WTC11 (cell line): Measurements from ENCODE around the gene ZNF496. TPM values are rescaled to one million over a fixed set of nuclear protein-coding genes. Genes with fewer than 3 reads are reported as not detected.
"Not testable (repeated sequence)": the region's sequence is repeated elsewhere in the genome, so short reads cannot be mapped to it uniquely, and the experiment has no call there.

ENCODE experiments used
- ATAC-seq: fragments of 200-7000 bp; cut with Tn5 transposase; 2 replicates; pipeline ENCODE4 v1.10.0; 2021; ENCODE audit warnings: mild to moderate bottlenecking, moderate library complexity
- CTCF ChIA-PET: fragments of 300-600 bp; sonication (Branson Sonifier 250); formaldehyde crosslinking; loops from one replicate; lab custom pipeline; 2021; ENCODE audit warnings: antibody characterized with exemption; lab: Charles Lee
- POLR2A ChIA-PET: fragments of 350-600 bp; sonication (Branson Sonifier 250); formaldehyde crosslinking; loops from one replicate; lab custom pipeline; 2021; ENCODE audit warnings: antibody characterized with exemption; lab: Charles Lee
- DNase-seq: peaks from one replicate; pipeline ENCODE4 v3.0.0; 2021; ENCODE audit warnings: low spot score
- H3K27ac Mint-ChIP-seq: 2 replicates; pipeline ENCODE4 v1.8.0; 2021; ENCODE audit warnings: mixed read lengths
- H3K27me3 Mint-ChIP-seq: 2 replicates; pipeline ENCODE4 v1.8.0; 2021; ENCODE audit warnings: low read depth, mild to moderate bottlenecking, moderate library complexity, mixed read lengths
- H3K36me3 Mint-ChIP-seq: 2 replicates; pipeline ENCODE4 v1.8.0; 2021; ENCODE audit warnings: mixed read lengths
- H3K4me1 Mint-ChIP-seq: 2 replicates; pipeline ENCODE4 v1.8.0; 2022; ENCODE audit warnings: mixed read lengths
- H3K4me3 Mint-ChIP-seq: 2 replicates; pipeline ENCODE4 v1.8.0; 2021; ENCODE audit warnings: mild to moderate bottlenecking, moderate library complexity, mixed read lengths
- H3K9me3 Mint-ChIP-seq: 2 replicates; pipeline ENCODE4 v1.8.0; 2021; ENCODE audit warnings: mixed read lengths
- ATF1 ChIP-seq: sonication (generic); formaldehyde crosslinking; IDR thresholded peaks from 2 replicates; pipeline ENCODE4 v1.8.1; 2023; ENCODE audit warnings: mild to moderate bottlenecking, moderate library complexity, missing genetic modification reagents
- ELF4 ChIP-seq: sonication (generic); formaldehyde crosslinking; IDR thresholded peaks from 2 replicates; pipeline ENCODE4 v1.8.1; 2022; ENCODE audit warnings: low read depth, mild to moderate bottlenecking, moderate library complexity, missing genetic modification reagents
- FOXP1 ChIP-seq: sonication (generic); formaldehyde crosslinking; IDR thresholded peaks from 2 replicates; pipeline ENCODE4 v1.8.0; 2022; ENCODE audit warnings: missing genetic modification reagents, mild to moderate bottlenecking, moderate library complexity, borderline replicate concordance
- JUN ChIP-seq: sonication (generic); formaldehyde crosslinking; IDR thresholded peaks from 2 replicates; pipeline ENCODE4 v1.8.0; 2023; ENCODE audit warnings: mild to moderate bottlenecking, missing genetic modification reagents
- KAT7 ChIP-seq: sonication (generic); formaldehyde crosslinking; IDR thresholded peaks from 2 replicates; pipeline ENCODE4 v1.8.1; 2023; ENCODE audit warnings: missing genetic modification reagents, mild to moderate bottlenecking, borderline replicate concordance
- MYBL2 ChIP-seq: sonication (generic); formaldehyde crosslinking; IDR thresholded peaks from 2 replicates; pipeline ENCODE4 v1.8.1; 2023; ENCODE audit warnings: mild to moderate bottlenecking, moderate library complexity, missing genetic modification reagents
- NFATC4 ChIP-seq: fragments of 250-450 bp; sonication (Bioruptor Pico); IDR thresholded peaks from 2 replicates; pipeline ENCODE4 v1.9.0; 2021; ENCODE audit warnings: mild to moderate bottlenecking
- NFE2L1 ChIP-seq: sonication (generic); formaldehyde crosslinking; IDR thresholded peaks from 2 replicates; pipeline ENCODE4 v1.8.1; 2023; ENCODE audit warnings: missing genetic modification reagents
- NFYB ChIP-seq: sonication (generic); formaldehyde crosslinking; conservative IDR thresholded peaks from 2 replicates; pipeline ENCODE4 v1.8.0; 2022; ENCODE audit warnings: low read depth, missing genetic modification reagents
- NR3C1 ChIP-seq: sonication (generic); formaldehyde crosslinking; conservative IDR thresholded peaks from 2 replicates; pipeline ENCODE4 v1.8.1; 2023; ENCODE audit warnings: low read depth, mild to moderate bottlenecking, missing genetic modification reagents
- PRRX2 ChIP-seq: fragments of 250-450 bp; sonication (Bioruptor Pico); IDR thresholded peaks from 2 replicates; pipeline ENCODE4 v1.8.0; 2021; ENCODE audit warnings: mild to moderate bottlenecking
- SOX15 ChIP-seq: fragments of 250-450 bp; sonication (Bioruptor Pico); IDR thresholded peaks from 2 replicates; pipeline ENCODE4 v1.9.0; 2021; ENCODE audit warnings: mild to moderate bottlenecking
- TEAD1 ChIP-seq: sonication (generic); formaldehyde crosslinking; IDR thresholded peaks from 2 replicates; pipeline ENCODE4 v1.8.0; 2022; ENCODE audit warnings: mild to moderate bottlenecking, missing genetic modification reagents
- TEAD4 ChIP-seq: sonication (generic); formaldehyde crosslinking; IDR thresholded peaks from 2 replicates; pipeline ENCODE4 v1.8.0; 2022; ENCODE audit warnings: mild to moderate bottlenecking, missing genetic modification reagents
- ZNF138 ChIP-seq: sonication (generic); formaldehyde crosslinking; conservative IDR thresholded peaks from 2 replicates; pipeline ENCODE4 v1.8.1; 2022; ENCODE audit warnings: mild to moderate bottlenecking, moderate library complexity, missing genetic modification reagents
- total RNA-seq: library from RNA; stranded (reverse); gene quantifications from 3 replicates; pipeline ENCODE4 v1.2.3, GENCODE V29; 2021
- TF ChIP-seq, protein P1 (sequence below): sonication (generic); formaldehyde crosslinking; IDR thresholded peaks from 2 replicates; pipeline ENCODE4 v1.8.0; 2023; ENCODE audit warnings: missing genetic modification reagents
- TF ChIP-seq, protein P2 (sequence below): fragments of 250-450 bp; sonication (Bioruptor Pico); IDR thresholded peaks from 2 replicates; pipeline ENCODE4 v1.9.0; 2021; ENCODE audit warnings: mild to moderate bottlenecking
- TF ChIP-seq, protein P3 (sequence below): sonication (generic); formaldehyde crosslinking; IDR thresholded peaks from 2 replicates; pipeline ENCODE4 v1.8.1; 2023; ENCODE audit warnings: mild to moderate bottlenecking, missing genetic modification reagents, moderate library complexity
- TF ChIP-seq, protein P4 (sequence below): sonication (generic); formaldehyde crosslinking; IDR thresholded peaks from 2 replicates; pipeline ENCODE4 v1.8.0; 2023; ENCODE audit warnings: mild to moderate bottlenecking, missing genetic modification reagents
- TF ChIP-seq, protein P5 (sequence below): sonication (generic); formaldehyde crosslinking; IDR thresholded peaks from 2 replicates; pipeline ENCODE4 v1.8.1; 2022; ENCODE audit warnings: mild to moderate bottlenecking, missing genetic modification reagents, moderate library complexity, borderline replicate concordance
- TF ChIP-seq, protein P6 (sequence below): sonication (generic); formaldehyde crosslinking; IDR thresholded peaks from 2 replicates; pipeline ENCODE4 v1.8.1; 2023; ENCODE audit warnings: mild to moderate bottlenecking, missing genetic modification reagents, borderline replicate concordance
- TF ChIP-seq, protein P7 (sequence below): sonication (generic); formaldehyde crosslinking; IDR thresholded peaks from 2 replicates; pipeline ENCODE4 v1.8.1; 2022; ENCODE audit warnings: low read depth, missing genetic modification reagents, borderline replicate concordance

Gene ZNF496
- total RNA-seq, 1 experiment from 2014 or later: 88.3 TPM

DNA sequence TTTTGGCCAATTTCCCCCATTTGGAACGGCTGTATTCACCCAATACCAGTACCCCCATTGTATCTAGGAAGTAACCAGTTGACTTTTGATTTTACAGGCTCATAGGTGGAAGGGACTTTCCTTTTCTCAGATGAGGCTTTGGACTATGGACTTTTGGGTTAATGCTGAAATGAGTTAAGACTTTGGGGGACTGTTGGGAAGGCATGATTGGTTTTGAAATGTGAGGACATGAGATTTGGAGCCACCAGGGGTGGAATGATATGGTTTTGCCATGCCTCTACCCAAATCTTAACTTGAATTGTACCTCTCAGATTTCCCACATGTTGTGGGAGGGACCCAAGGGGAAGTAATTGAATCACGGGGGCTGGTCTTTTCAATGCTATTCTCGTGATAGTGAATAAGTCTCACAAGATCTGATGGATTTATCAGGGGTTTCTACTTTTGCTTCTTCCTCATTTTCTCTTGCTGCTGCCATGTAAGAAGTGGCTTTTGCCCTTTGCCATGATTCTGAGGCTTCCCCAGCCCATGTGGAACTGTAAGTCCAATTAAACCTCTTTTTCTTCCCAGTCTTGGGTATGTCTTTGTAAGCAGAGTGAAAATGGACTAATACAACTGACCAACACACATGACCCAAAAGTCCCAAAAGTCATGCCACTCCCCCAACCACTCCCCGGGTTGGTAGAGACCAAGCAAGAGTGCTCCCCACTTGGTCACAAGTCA, 35.4 kb upstream of the ZNF496 start:
- CTCF ChIA-PET: no interaction called here
- no peak overlapping the region for H3K4me3 Mint-ChIP-seq
- TF ChIP-seq, protein P1, sequence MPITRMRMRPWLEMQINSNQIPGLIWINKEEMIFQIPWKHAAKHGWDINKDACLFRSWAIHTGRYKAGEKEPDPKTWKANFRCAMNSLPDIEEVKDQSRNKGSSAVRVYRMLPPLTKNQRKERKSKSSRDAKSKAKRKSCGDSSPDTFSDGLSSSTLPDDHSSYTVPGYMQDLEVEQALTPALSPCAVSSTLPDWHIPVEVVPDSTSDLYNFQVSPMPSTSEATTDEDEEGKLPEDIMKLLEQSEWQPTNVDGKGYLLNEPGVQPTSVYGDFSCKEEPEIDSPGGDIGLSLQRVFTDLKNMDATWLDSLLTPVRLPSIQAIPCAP (CRISPR knock-in tag): no peak
- no peak for TF ChIP-seq KAT7 (CRISPR knock-in tag)
- TF ChIP-seq, protein P2, sequence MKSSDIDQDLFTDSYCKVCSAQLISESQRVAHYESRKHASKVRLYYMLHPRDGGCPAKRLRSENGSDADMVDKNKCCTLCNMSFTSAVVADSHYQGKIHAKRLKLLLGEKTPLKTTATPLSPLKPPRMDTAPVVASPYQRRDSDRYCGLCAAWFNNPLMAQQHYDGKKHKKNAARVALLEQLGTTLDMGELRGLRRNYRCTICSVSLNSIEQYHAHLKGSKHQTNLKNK: no peak
- TF ChIP-seq ATF1: no peak
- TF ChIP-seq JUN: no peak
- TF ChIP-seq NR3C1 (CRISPR knock-in tag): no peak
- TF ChIP-seq FOXP1 (CRISPR knock-in tag): no peak
- TF ChIP-seq ELF4 (CRISPR knock-in tag): no peak
- TF ChIP-seq MYBL2: no peak
- TF ChIP-seq, protein P3, sequence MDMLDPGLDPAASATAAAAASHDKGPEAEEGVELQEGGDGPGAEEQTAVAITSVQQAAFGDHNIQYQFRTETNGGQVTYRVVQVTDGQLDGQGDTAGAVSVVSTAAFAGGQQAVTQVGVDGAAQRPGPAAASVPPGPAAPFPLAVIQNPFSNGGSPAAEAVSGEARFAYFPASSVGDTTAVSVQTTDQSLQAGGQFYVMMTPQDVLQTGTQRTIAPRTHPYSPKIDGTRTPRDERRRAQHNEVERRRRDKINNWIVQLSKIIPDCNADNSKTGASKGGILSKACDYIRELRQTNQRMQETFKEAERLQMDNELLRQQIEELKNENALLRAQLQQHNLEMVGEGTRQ: no peak
- no peak for TF ChIP-seq ZNF138 (CRISPR knock-in tag)
- TF ChIP-seq, all 79 proteins: peak for 0

DNA sequence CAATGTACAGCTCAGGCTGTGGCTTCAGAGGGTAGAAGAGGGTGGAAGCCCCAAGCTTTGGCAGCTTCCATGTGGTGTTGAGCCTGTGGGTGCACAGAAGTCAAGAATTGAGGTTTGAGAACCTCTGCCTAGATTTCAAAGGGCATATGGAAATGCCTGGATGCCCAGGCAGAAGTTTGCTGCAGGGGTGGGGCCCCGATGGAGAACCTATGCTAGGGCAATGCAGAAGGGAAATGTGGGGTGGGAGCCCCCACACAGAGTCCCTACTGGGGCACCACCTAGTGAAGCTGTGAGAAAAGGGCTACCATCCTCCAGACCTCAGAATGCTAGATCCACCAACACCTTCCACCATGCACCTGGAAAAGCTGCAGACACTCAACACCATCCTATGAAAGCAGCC, 34.7 kb upstream of the ZNF496 start:
- H3K4me1 Mint-ChIP-seq: peaks cover 27% of the 10 kb centered on the region
- H3K4me3 Mint-ChIP-seq, CTCF ChIA-PET, ATAC-seq, POLR2A ChIA-PET, H3K27ac Mint-ChIP-seq, DNase-seq: not testable (repeated sequence)
- H3K27me3 Mint-ChIP-seq: peaks cover 15% of the 10 kb centered on the region
- H3K36me3 Mint-ChIP-seq: peaks cover 25% of the 10 kb centered on the region
- peaks cover 35% of the 10 kb centered on the region for H3K9me3 Mint-ChIP-seq

More for the DNA sequence above, 35.4 kb upstream of the ZNF496 start:
- Mint-ChIP-seq H3K27ac (no peak overlapping the region), H3K9me3 (peaks cover 35% of the 10 kb centered on the region), H3K4me1 (peaks cover 31% of the 10 kb centered on the region), H3K27me3 (peaks cover 14% of the 10 kb centered on the region), H3K36me3 (peaks cover 25% of the 10 kb centered on the region)
- ATAC-seq (no peak), DNase-seq (no peak)
- POLR2A ChIA-PET: no interaction called here

DNA sequence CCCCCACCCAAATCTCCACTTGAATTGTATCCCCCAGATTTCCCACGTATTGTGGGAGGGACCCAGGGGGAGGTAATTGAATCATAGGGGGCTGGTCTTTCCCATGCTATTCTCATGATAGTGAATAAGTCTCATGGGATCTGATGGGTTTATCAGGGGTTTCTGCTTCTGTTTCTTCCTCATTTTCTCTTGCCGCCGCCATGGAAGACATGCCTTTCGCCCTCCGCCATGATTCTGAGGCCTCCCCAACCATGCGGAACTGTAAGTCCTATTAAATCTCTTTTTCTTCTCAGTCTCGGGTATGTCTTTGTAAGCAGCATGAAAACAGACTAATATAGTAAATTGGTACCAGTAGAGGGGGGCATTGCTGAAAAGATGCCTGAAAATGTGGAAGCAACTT, 33.4 kb upstream of the ZNF496 start:
- Mint-ChIP-seq H3K4me1 (peaks cover 27% of the 10 kb centered on the region), H3K9me3 (peaks cover 35% of the 10 kb centered on the region), H3K4me3 (no peak overlapping the region), H3K27ac (no peak overlapping the region), H3K36me3 (peaks cover 25% of the 10 kb centered on the region), H3K27me3 (peaks cover 19% of the 10 kb centered on the region)
- no peak for DNase-seq
- ChIA-PET CTCF (interaction anchor here (4.6 kb wide), 1 partner anchor 8 kb away, joined by 25 read pairs; no protein-coding TSS in a partner anchor), POLR2A (no interaction called here)
- no peak for ATAC-seq
- TF ChIP-seq PRRX2 (CRISPR knock-in tag) (no peak), TEAD1 (CRISPR knock-in tag) (no peak), NFATC4 (CRISPR knock-in tag) (no peak), NFE2L1 (CRISPR knock-in tag) (no peak), TEAD4 (CRISPR knock-in tag) (no peak), SOX15 (CRISPR knock-in tag) (no peak), NFYB (CRISPR knock-in tag) (no peak)
- TF ChIP-seq, protein P4, sequence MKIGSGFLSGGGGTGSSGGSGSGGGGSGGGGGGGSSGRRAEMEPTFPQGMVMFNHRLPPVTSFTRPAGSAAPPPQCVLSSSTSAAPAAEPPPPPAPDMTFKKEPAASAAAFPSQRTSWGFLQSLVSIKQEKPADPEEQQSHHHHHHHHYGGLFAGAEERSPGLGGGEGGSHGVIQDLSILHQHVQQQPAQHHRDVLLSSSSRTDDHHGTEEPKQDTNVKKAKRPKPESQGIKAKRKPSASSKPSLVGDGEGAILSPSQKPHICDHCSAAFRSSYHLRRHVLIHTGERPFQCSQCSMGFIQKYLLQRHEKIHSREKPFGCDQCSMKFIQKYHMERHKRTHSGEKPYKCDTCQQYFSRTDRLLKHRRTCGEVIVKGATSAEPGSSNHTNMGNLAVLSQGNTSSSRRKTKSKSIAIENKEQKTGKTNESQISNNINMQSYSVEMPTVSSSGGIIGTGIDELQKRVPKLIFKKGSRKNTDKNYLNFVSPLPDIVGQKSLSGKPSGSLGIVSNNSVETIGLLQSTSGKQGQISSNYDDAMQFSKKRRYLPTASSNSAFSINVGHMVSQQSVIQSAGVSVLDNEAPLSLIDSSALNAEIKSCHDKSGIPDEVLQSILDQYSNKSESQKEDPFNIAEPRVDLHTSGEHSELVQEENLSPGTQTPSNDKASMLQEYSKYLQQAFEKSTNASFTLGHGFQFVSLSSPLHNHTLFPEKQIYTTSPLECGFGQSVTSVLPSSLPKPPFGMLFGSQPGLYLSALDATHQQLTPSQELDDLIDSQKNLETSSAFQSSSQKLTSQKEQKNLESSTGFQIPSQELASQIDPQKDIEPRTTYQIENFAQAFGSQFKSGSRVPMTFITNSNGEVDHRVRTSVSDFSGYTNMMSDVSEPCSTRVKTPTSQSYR (CRISPR knock-in tag): no peak
- TF ChIP-seq, protein P5, sequence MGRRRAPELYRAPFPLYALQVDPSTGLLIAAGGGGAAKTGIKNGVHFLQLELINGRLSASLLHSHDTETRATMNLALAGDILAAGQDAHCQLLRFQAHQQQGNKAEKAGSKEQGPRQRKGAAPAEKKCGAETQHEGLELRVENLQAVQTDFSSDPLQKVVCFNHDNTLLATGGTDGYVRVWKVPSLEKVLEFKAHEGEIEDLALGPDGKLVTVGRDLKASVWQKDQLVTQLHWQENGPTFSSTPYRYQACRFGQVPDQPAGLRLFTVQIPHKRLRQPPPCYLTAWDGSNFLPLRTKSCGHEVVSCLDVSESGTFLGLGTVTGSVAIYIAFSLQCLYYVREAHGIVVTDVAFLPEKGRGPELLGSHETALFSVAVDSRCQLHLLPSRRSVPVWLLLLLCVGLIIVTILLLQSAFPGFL: no peak
- TF ChIP-seq, protein P6, sequence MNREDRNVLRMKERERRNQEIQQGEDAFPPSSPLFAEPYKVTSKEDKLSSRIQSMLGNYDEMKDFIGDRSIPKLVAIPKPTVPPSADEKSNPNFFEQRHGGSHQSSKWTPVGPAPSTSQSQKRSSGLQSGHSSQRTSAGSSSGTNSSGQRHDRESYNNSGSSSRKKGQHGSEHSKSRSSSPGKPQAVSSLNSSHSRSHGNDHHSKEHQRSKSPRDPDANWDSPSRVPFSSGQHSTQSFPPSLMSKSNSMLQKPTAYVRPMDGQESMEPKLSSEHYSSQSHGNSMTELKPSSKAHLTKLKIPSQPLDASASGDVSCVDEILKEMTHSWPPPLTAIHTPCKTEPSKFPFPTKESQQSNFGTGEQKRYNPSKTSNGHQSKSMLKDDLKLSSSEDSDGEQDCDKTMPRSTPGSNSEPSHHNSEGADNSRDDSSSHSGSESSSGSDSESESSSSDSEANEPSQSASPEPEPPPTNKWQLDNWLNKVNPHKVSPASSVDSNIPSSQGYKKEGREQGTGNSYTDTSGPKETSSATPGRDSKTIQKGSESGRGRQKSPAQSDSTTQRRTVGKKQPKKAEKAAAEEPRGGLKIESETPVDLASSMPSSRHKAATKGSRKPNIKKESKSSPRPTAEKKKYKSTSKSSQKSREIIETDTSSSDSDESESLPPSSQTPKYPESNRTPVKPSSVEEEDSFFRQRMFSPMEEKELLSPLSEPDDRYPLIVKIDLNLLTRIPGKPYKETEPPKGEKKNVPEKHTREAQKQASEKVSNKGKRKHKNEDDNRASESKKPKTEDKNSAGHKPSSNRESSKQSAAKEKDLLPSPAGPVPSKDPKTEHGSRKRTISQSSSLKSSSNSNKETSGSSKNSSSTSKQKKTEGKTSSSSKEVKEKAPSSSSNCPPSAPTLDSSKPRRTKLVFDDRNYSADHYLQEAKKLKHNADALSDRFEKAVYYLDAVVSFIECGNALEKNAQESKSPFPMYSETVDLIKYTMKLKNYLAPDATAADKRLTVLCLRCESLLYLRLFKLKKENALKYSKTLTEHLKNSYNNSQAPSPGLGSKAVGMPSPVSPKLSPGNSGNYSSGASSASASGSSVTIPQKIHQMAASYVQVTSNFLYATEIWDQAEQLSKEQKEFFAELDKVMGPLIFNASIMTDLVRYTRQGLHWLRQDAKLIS: no peak
- TF ChIP-seq, protein P7, sequence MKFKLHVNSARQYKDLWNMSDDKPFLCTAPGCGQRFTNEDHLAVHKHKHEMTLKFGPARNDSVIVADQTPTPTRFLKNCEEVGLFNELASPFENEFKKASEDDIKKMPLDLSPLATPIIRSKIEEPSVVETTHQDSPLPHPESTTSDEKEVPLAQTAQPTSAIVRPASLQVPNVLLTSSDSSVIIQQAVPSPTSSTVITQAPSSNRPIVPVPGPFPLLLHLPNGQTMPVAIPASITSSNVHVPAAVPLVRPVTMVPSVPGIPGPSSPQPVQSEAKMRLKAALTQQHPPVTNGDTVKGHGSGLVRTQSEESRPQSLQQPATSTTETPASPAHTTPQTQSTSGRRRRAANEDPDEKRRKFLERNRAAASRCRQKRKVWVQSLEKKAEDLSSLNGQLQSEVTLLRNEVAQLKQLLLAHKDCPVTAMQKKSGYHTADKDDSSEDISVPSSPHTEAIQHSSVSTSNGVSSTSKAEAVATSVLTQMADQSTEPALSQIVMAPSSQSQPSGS (CRISPR knock-in tag): no peak
